DND-41 (cell line): Measurements from ENCODE around the gene NUCKS1.

Source experiments
- EZH2 ChIP-seq: IDR thresholded peaks from 3 replicates; pipeline ENCODE4 v1.6.1; 2012; ENCODE audit warnings: borderline replicate concordance, low read depth, mild to moderate bottlenecking, moderate library complexity, low read length, inconsistent platforms; ENCODE audit not compliant: severe bottlenecking
- TF ChIP-seq, protein P1 (sequence below): IDR thresholded peaks from 2 replicates; pipeline ENCODE4 v1.5.1; 2012; ENCODE audit warnings: borderline replicate concordance, low read length, moderate library complexity, mild to moderate bottlenecking; ENCODE audit not compliant: poor library complexity, severe bottlenecking; ENCODE audit errors: extremely low read depth

GRCh38 chr1:205743977-205744376, 6.0 kb downstream of the NUCKS1 start:
- TF ChIP-seq, protein P1, sequence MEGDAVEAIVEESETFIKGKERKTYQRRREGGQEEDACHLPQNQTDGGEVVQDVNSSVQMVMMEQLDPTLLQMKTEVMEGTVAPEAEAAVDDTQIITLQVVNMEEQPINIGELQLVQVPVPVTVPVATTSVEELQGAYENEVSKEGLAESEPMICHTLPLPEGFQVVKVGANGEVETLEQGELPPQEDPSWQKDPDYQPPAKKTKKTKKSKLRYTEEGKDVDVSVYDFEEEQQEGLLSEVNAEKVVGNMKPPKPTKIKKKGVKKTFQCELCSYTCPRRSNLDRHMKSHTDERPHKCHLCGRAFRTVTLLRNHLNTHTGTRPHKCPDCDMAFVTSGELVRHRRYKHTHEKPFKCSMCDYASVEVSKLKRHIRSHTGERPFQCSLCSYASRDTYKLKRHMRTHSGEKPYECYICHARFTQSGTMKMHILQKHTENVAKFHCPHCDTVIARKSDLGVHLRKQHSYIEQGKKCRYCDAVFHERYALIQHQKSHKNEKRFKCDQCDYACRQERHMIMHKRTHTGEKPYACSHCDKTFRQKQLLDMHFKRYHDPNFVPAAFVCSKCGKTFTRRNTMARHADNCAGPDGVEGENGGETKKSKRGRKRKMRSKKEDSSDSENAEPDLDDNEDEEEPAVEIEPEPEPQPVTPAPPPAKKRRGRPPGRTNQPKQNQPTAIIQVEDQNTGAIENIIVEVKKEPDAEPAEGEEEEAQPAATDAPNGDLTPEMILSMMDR, result no peak
- TF ChIP-seq EZH2, result no peak
